GM19035 (cell line): ENCODE measurements around the gene ADGRV1.
A peak's percentile ranks its signal among the peaks of the same experiment; 100 is the strongest.
"Not testable (repeated sequence)": the region's sequence is repeated elsewhere in the genome, so short reads cannot be mapped to it uniquely, and the experiment has no call there.

Source experiments
- ATAC-seq: cut with Tn5 transposase; IDR thresholded peaks from one replicate; pipeline ENCODE4 v1.9.1; 2021; ENCODE audit not compliant: unreplicated experiment

Gene ADGRV1

DNA sequence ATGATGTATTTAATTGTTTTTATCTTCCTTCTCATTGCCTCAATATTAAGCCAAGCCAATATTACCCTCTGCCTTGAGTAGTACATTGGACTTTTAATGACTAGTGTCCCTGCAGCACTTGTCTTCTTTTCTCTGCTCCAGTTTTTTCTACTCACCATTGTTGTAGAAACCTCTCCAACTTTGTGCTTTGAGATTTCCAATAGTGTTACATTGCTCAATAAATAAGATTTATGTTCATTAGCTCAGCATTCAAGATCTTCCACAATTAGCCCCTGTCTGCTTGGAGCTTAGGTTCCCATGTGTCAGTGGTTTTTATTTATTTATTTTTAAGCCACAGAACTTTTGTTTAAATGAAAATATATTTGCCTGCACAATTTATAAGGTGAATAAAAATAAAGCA lies 145.3 kb downstream of the ADGRV1 start:
- ATAC-seq: no peak

- ATAC-seq: no peak
Observed at GRCh38 chr5:90707698-90708097, 149.1 kb downstream of the ADGRV1 start.

DNA sequence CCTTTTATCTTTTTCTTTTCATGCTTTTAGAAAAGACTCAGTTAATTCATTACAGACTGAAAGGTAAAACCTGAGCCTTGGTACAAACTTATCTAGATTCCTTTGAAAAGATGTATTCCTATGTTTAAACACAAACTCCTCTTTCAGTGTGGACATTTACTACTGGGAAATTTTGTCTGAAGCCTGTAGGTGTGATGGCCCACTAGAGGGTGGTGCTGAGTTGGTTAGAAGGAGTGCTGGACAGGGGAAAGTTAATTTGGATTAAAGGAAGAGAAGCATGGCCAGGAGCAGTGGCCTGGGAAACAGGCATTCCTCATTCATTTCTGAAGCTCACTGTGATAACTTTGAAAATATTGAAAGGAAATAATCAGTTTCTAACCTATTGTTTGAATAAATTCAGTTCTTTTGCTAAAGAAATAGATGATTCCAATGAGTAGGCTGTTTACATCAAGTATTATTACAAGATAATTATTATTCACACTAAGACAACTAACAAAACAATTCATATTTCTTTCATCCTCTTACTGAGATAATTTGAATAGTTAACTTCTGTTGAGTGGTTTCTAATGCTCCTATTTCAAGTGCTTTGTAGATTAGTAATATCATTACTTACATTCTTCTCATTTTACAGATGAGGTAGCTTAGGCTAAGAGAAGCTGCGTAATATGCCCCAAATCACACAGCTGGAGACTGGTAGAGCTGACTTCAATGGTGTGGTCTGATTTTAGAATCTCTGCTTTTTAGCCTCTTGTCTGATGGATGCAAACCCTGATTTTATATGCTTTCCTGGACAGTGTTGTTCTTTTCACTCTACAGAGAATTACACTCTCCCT lies 150.9 kb downstream of the ADGRV1 start:
- peak; percentile 79 for ATAC-seq

DNA sequence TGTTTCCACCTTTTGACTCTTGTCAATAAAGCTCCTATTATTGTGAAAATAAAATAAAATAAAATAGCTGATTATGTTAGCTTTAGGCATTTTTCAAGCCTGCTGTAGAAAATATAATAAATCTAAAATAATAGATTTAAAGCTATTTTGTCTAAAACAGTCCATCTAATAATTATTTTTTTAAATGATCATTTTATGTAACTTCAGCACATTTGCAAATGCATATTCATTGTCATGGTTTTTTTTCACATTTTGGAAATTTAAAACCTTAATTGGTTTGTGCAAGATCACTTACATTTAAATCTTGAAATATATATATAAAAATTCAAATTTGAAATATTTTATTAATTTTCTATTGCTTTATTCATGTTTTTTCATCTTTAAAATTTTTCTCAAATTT lies 159.8 kb downstream of the ADGRV1 start:
- ATAC-seq: no peak

DNA sequence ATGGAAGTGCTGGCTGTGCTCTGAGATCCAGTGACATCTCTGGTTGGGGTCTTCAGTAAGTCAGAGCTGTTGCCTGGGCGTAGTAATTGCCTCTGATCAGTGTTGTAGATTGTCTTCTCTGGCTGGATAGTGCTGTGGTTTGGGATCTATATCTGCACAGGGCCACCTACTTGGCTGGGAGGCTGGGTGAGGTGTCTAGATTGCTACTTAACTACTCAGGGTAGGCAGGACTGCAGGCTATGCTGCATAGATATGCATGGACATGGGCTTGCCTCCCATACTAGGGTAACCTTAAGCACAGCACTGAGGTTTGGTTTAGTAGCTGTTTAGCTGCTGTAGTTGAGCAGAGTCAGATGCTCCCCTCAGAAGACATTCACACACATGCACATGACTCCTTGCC lies 181.0 kb downstream of the ADGRV1 start:
- ATAC-seq: no peak

GRCh38 chr5:90740244-90740799 lies 181.7 kb downstream of the ADGRV1 start:
- no peak for ATAC-seq

- no peak for ATAC-seq
Observed at GRCh38 chr5:90741022-90741564, 182.5 kb downstream of the ADGRV1 start.

DNA sequence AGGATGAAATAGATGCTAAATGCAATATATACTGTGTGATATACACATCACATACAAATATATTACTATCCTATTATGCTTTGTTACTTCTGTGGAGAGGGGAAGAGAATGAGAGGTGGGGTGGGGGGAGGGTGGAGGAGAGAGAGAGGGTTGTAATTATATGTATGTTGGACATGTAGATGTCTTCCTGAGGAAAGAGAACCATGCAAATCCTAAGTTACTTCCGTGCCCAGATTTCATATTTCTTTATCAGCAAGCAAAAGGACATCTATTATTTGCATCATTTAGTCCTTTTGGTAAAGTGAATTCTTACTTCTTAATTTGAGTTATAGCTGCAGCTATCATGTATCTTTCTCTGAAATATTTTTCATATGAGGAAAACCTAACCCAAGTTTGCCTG lies 187.5 kb downstream of the ADGRV1 start:
- no peak for ATAC-seq

GRCh38 chr5:90747175-90747574 lies 188.6 kb downstream of the ADGRV1 start:
- no peak for ATAC-seq

GRCh38 chr5:90747693-90748092 lies 189.1 kb downstream of the ADGRV1 start:
- no peak for ATAC-seq

GRCh38 chr5:90759119-90759518 lies 200.5 kb downstream of the ADGRV1 start:
- ATAC-seq: no peak

DNA sequence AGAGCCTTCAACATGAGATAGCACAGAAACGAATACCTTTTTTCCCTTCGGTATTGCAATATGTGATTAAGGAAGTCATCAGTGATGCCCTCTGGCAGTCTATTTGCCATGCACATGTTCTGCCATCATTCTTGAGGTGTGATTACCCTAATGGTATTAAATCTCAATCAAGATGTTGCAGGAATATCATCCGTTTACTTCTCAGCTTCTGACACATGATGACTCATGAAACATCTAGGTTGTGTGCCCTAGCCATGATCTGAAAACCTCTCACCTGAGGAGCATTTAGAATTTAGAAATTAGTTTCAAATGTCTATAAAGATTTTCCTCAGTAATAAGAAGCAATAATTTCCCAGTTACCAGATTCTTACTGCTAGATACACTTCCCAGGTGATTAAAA lies 209.1 kb downstream of the ADGRV1 start:
- ATAC-seq: no peak

DNA sequence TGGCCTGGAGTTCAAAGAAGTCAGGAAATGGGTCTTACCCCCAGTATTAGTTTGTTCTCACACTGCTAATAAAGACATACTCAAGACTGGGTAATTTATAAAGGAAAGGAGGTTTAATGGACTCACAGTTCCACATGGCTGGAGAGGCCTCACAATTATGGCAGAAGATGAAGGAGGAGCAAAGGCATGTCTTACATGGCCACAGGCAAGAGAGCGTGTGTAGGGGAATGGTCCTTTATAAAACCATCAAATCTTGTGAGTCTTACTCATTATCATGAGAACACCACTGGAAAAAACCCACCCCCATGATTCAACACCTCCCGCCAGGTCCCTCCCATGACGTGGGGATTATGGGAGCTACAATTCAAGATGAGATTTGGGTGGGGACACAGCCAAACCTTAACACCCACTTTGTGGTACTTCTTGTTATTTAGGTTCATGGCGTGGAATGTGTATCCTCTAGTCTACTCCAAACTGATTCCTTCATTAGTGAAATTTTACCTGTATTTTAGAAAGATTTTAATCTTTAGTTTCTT lies 211.5 kb downstream of the ADGRV1 start:
- ATAC-seq: not testable (repeated sequence)

DNA sequence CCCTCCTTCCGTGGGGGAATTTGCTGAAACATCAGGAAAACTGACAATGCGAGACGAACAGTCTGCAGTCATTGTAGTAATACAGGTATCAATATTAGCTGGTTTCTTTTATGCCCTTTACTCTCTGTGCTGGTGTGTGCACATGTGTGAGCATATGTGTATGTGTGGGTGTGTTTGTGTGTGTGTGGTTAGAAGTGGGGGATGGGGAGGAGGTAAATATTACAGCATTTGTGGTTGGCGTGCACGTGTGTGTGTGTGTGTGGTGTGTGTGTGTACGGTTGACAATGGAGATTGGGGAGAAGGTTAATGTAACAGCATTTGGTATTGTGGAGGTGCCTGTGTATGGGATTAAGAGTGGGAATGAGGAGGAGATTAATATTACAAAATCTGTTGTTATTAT lies 219.4 kb downstream of the ADGRV1 start:
- ATAC-seq: no peak

- ATAC-seq: peak; percentile 97
Observed at GRCh38 chr5:90783460-90784333, 225.1 kb downstream of the ADGRV1 start.

- no peak for ATAC-seq
Observed at GRCh38 chr5:90786756-90787155, 228.2 kb downstream of the ADGRV1 start.

- no peak for ATAC-seq
Observed at GRCh38 chr5:90792725-90793124, 234.1 kb downstream of the ADGRV1 start.

- ATAC-seq: no peak
Observed at GRCh38 chr5:90793183-90793582, 234.6 kb downstream of the ADGRV1 start.

- ATAC-seq: not testable (repeated sequence)
Observed at GRCh38 chr5:90796919-90797318, 238.3 kb downstream of the ADGRV1 start.

- not testable (repeated sequence) for ATAC-seq
Observed at GRCh38 chr5:90800082-90800481, 241.5 kb downstream of the ADGRV1 start.

DNA sequence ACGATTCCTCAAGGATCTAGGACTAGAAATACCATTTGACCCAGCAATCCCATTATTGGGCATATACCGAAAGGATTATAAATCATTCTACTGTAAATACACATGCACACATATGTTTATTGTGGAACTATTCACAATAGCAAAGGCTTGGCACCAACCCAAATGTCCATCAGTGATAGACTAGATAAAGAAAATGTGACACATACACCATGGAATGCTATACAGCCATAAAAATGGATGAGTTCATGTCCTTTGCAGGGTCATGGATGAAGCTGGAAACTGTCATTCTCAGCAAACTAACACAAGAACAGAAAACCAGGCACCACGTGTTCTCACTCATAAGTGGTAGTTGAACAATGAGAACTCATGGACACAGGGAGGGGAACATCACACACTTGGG lies 241.9 kb downstream of the ADGRV1 start:
- ATAC-seq: not testable (repeated sequence)
